PC-9 (cell line): ENCODE measurements around the gene PLCD3. TPM values are rescaled to one million over a fixed set of nuclear protein-coding genes. Genes with fewer than 3 reads are reported as not detected.

Source experiments
- BruUV-seq: library from RNA; stranded (reverse); fragments of 400-500 nt; replicated peaks from 2 replicates; lab custom pipeline; 2021; lab: Mats Ljungman, UMichigan
- CTCF ChIA-PET: fragments of 300-600 bp; sonication (Branson Sonifier 250); formaldehyde crosslinking; loops from one replicate; lab custom pipeline; 2022; ENCODE audit warnings: antibody characterized with exemption; lab: Charles Lee
- POLR2A ChIA-PET: fragments of 300-600 bp; sonication (Branson Sonifier 250); formaldehyde crosslinking; loops from one replicate; lab custom pipeline; 2022; ENCODE audit warnings: antibody characterized with exemption; ENCODE audit not compliant: unreplicated experiment; lab: Charles Lee
- DNase-seq, 2 experiments: peaks; one replicate each; pipeline versions ENCODE4 v3.0.0 to v3.0.0-alpha.2; 2015 to 2022; ENCODE audit warnings: mixed read lengths in 1 of 2
- H2AFZ ChIP-seq: fragments of 200-600 bp; sonication (generic); 2 replicates; pipeline ENCODE4 v1.8.1; 2017; ENCODE audit warnings: antibody characterized with exemption
- H3F3A ChIP-seq: fragments of 200-600 bp; sonication (generic); 2 replicates; pipeline ENCODE4 v1.8.1; 2017; ENCODE audit warnings: antibody characterized with exemption, mild to moderate bottlenecking, low read depth; ENCODE audit not compliant: insufficient read depth
- H3K27ac ChIP-seq: fragments of 200-600 bp; sonication (generic); 2 replicates; pipeline ENCODE4 v1.6.1; 2016; ENCODE audit warnings: mixed run types
- H3K27me3 ChIP-seq: fragments of 200-600 bp; sonication (generic); 2 replicates; pipeline ENCODE4 v1.6.1; 2016; ENCODE audit warnings: low read depth, mixed run types; ENCODE audit not compliant: insufficient read depth
- H3K36me3 ChIP-seq: fragments of 200-600 bp; sonication (generic); 2 replicates; pipeline ENCODE4 v1.6.1; 2016; ENCODE audit warnings: low read depth, mixed run types
- H3K4me1 ChIP-seq: fragments of 200-600 bp; sonication (generic); replicated peaks from 2 replicates; pipeline ENCODE4 v1.6.1; 2016; ENCODE audit warnings: mixed run types; ENCODE audit not compliant: insufficient read depth
- H3K4me2 ChIP-seq: fragments of 200-600 bp; sonication (generic); 2 replicates; pipeline ENCODE4 v1.6.1; 2017; ENCODE audit warnings: mixed run types
- H3K4me3 ChIP-seq: fragments of 200-600 bp; sonication (generic); 2 replicates; pipeline ENCODE4 v1.6.1; 2016; ENCODE audit warnings: mixed run types
- H3K79me2 ChIP-seq: fragments of 200-600 bp; sonication (generic); 2 replicates; pipeline ENCODE4 v1.6.1; 2017; ENCODE audit warnings: low read depth, mixed run types
- H3K9me2 ChIP-seq: fragments of 200-600 bp; sonication (generic); 2 replicates; pipeline ENCODE4 v1.8.1; 2017; ENCODE audit warnings: mild to moderate bottlenecking; ENCODE audit not compliant: insufficient read depth
- H3K9me3 ChIP-seq: fragments of 200-600 bp; sonication (generic); 2 replicates; pipeline ENCODE4 v1.8.1; 2016; ENCODE audit warnings: low read depth; ENCODE audit not compliant: insufficient read depth
- H4K20me1 ChIP-seq: fragments of 200-600 bp; sonication (generic); 2 replicates; pipeline ENCODE4 v1.8.1; 2017; ENCODE audit not compliant: insufficient read depth
- EZH2 ChIP-seq: fragments of 200-600 bp; sonication (generic); IDR thresholded peaks from 2 replicates; pipeline ENCODE4 v1.8.0; 2017; ENCODE audit warnings: antibody characterized with exemption, low read depth
- intact Hi-C: fragments of 100-400 bp; cut with micrococcal nuclease; formaldehyde crosslinking; loops from one replicate; pipeline ENCODE4 v1.10.0; 2022; ENCODE audit not compliant: unreplicated experiment
- total RNA-seq: library from RNA; stranded (reverse); gene quantifications from 2 replicates; pipeline ENCODE4 v1.2.3, GENCODE V29; 2021
- TF ChIP-seq, protein P1 (sequence below): fragments of 200-600 bp; sonication (generic); conservative IDR thresholded peaks from 2 replicates; pipeline ENCODE4 v1.6.1; 2017; ENCODE audit warnings: mixed run types, antibody characterized with exemption, mild to moderate bottlenecking, moderate library complexity

Gene PLCD3
- total RNA-seq, 1 experiment from 2014 or later = 92.4 TPM

DNA sequence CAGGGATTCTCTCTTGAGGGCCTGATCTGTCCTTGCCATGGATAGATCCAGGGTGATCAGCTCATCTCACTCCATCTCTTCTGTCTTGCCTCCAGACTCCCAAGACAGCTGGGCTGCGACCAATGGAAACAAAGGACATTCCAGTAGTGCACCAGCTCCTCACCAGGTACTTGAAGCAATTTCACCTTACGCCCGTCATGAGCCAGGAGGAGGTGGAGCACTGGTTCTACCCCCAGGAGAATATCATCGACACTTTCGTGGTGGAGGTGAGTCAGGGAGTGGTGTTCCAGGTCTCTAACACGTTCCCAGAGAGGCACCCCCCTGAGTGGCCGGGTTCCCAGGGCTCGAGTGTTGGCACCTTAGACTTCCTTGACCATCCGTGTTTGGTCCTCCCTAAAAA, 29.5 kb downstream of the PLCD3 start:
- TF ChIP-seq, protein P1, sequence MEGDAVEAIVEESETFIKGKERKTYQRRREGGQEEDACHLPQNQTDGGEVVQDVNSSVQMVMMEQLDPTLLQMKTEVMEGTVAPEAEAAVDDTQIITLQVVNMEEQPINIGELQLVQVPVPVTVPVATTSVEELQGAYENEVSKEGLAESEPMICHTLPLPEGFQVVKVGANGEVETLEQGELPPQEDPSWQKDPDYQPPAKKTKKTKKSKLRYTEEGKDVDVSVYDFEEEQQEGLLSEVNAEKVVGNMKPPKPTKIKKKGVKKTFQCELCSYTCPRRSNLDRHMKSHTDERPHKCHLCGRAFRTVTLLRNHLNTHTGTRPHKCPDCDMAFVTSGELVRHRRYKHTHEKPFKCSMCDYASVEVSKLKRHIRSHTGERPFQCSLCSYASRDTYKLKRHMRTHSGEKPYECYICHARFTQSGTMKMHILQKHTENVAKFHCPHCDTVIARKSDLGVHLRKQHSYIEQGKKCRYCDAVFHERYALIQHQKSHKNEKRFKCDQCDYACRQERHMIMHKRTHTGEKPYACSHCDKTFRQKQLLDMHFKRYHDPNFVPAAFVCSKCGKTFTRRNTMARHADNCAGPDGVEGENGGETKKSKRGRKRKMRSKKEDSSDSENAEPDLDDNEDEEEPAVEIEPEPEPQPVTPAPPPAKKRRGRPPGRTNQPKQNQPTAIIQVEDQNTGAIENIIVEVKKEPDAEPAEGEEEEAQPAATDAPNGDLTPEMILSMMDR = no peak
- no peak for TF ChIP-seq EZH2
- no peak overlapping the region for H3K4me3 ChIP-seq
- no peaks in the 10 kb centered on the region for H3K27me3 ChIP-seq
- no peaks in the 10 kb centered on the region for H3K9me2 ChIP-seq
- H3K27ac ChIP-seq = no peak overlapping the region
- DNase-seq = no peak
- H3F3A ChIP-seq = peaks cover 27% of the 10 kb centered on the region; the same call in 1 of the 2 replicates
- ChIA-PET CTCF (interaction anchor here (1.0 kb wide), 1 partner anchor 33 kb away, joined by 5 read pairs; the partner anchor contains the start of gene ACBD4), POLR2A (no interaction called here)
- H3K79me2 ChIP-seq = no peaks in the 10 kb centered on the region
- intact Hi-C loops = loop anchor here (1.0 kb wide), 1 partner anchor 21 kb away; no protein-coding TSS in a partner anchor
- H3K9me3 ChIP-seq = no peaks in the 10 kb centered on the region
- no TSS peak for BruUV-seq
- no peaks in the 10 kb centered on the region for H3K4me1 ChIP-seq
- peaks cover 16% of the 10 kb centered on the region for H3K36me3 ChIP-seq
- no peak overlapping the region for H3K4me2 ChIP-seq
- no peak overlapping the region for H2AFZ ChIP-seq
- H4K20me1 ChIP-seq = no peaks in the 10 kb centered on the region; the same call in none of the 2 replicates

DNA sequence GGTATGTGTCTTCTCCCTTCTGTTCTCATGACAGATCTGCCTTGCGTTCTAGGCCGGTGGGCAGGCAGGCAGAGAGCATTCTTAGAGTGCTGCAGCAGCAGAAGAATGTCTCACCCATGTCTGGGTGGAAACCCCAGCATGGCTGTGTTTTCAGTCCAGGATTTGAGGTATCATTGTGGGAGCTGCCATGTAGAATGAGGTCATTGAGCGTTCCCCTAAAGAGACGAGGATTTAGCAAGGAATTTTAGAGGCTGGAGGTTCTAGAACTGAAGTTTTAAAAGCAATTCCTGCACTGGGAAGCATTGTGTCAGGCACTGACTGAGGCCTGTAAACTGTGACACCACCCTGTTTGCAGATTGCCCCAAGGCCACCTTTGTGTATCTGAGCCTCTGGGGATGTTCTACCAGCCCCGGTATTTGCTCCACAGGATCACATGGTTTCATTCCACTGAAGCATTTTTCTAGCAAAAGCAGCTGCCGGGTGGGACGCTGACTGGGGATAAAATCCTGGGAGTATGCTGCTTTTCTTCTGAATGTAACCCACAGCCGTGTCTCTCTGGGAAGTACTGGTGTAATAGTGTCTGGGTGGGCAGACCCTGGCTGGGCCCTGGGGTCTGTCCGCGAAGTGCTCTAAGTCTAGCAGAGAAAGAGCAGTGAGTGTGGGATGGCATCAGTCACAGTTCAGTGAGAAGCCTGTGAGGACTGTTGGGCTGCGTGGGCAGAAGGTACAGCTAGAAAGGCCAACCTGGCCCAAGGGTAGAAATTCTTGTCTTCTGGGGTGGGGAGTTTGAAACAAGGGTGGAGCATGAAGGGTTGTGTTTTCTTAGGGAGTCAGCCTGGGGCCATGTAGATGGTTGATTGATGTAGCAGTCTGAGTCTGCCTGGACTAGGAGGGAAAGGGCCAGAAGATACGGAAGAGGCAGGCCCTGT, 30.2 kb downstream of the PLCD3 start:
- no peak overlapping the region for H3K4me3 ChIP-seq
- no peak overlapping the region for H3K27ac ChIP-seq
- no peak overlapping the region for H2AFZ ChIP-seq
- H3K9me3 ChIP-seq = no peaks in the 10 kb centered on the region
- ChIA-PET CTCF (interaction anchor here (1.0 kb wide), 1 partner anchor 33 kb away, joined by 5 read pairs; the partner anchor contains the start of gene ACBD4), POLR2A (interaction anchor here (0.6 to 0.7 kb wide), 2 partner anchors 202 to 292 kb away, joined by 3 to 5 read pairs; a partner anchor contains a TSS)
- H3K79me2 ChIP-seq = no peaks in the 10 kb centered on the region
- H3K4me1 ChIP-seq = no peaks in the 10 kb centered on the region
- intact Hi-C loops = loop anchor here (1.0 kb wide), 1 partner anchor 22 kb away; no protein-coding TSS in a partner anchor
- H3K9me2 ChIP-seq = no peaks in the 10 kb centered on the region
- peak in 1 of 2 experiments; percentile 54 for DNase-seq
- H3F3A ChIP-seq = peaks cover 33% of the 10 kb centered on the region; the same call in 1 of the 2 replicates
- H3K36me3 ChIP-seq = peaks cover 16% of the 10 kb centered on the region
- no peaks in the 10 kb centered on the region for H3K27me3 ChIP-seq
- H3K4me2 ChIP-seq = no peak overlapping the region
- TF ChIP-seq, protein P1 = no peak
- TF ChIP-seq EZH2 = no peak
- H4K20me1 ChIP-seq = no peaks in the 10 kb centered on the region; the same call in none of the 2 replicates
- no TSS peak for BruUV-seq

DNA sequence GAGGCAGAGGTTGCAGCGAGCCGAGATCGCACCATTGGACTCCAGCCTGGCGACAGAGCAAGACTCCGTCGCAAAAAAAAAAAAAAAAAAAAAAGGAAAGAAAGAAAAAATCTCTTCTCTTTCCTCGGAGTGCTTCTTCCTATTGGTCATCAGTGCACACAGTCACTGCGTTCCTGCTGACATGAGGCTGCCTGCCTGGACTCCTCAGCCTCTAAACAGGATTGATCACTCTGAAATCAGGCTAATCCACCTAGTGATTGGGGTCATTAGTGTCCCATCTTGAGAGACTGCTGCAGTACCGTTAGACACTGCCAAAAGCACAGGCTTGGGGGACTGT, 30.8 kb downstream of the PLCD3 start:
- Histone ChIP-seq H3K27me3 (no peaks in the 10 kb centered on the region), H3K9me2 (no peaks in the 10 kb centered on the region), H2AFZ (no peak overlapping the region), H3K27ac (no peak overlapping the region), H3F3A (peaks cover 33% of the 10 kb centered on the region; the same call in 1 of the 2 replicates), H3K4me1 (no peaks in the 10 kb centered on the region), H3K4me2 (no peak overlapping the region), H3K79me2 (no peaks in the 10 kb centered on the region), H3K4me3 (no peak overlapping the region), H3K36me3 (peaks cover 16% of the 10 kb centered on the region), H3K9me3 (no peaks in the 10 kb centered on the region), H4K20me1 (no peaks in the 10 kb centered on the region; the same call in none of the 2 replicates)
- POLR2A ChIA-PET = interaction anchor here (0.6 kb wide), 1 partner anchor 291 kb away, joined by 5 read pairs; no protein-coding TSS in a partner anchor
- BruUV-seq = no TSS peak
- DNase-seq = no peak
- TF ChIP-seq, protein P1 = no peak
- no peak for TF ChIP-seq EZH2
- CTCF ChIA-PET = no interaction called here
- intact Hi-C loops = no loop called here
